ENCODE data around the gene KNSTRN.

The KNSTRN gene

DNA sequence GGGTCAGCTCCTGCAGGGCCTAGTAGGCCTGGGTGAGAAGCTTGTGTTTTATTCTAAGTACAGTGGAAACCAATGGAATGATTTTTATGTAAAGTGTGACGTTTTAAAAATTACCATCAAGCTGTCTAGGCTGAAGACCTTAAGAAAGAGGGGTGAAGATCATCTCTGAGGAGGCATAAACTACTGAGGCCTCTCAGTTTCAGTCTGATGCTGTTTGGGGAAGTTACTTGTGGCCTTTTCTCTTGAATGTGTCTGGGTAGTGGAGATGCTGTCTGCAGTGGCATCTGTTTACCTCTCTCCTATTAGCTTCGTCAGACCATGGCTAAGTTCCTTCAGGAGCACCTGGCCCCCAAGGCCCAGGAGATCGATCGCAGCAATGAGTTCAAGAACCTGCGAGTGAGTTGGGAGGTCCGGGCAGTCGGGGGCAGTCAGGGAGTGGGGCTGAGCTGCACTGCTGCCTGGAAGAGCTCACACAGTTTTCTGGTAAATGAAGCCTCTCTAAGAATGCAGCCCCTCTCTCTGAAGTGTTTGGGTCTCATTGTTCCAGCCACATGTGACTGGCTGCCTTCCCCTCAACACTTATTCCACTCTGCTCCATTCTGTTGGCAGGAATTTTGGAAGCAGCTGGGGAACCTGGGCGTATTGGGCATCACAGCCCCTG, 24.9 kb downstream of the KNSTRN start:
- DNase-seq: no peak

DNA sequence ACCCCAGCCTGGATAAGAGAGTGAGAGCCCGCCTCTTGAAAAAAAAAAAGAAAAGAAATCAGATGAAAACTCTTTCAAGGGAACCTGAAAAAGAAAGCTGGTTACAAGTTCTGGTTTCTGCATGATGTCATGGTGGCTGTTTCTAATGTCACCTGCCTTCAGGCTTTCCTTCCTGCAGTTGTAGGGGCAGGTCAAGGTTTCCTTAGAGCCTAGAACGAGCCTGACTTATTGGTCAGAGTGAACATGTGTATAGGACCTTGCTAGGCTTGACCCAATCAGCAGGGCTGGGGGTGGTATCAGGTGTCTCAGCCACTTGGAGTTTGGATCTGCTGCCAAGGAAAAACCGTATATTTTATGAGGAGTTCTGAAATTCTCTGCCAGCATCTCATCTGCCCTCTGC, 26.8 kb downstream of the KNSTRN start:
- DNase-seq: no peak

DNA sequence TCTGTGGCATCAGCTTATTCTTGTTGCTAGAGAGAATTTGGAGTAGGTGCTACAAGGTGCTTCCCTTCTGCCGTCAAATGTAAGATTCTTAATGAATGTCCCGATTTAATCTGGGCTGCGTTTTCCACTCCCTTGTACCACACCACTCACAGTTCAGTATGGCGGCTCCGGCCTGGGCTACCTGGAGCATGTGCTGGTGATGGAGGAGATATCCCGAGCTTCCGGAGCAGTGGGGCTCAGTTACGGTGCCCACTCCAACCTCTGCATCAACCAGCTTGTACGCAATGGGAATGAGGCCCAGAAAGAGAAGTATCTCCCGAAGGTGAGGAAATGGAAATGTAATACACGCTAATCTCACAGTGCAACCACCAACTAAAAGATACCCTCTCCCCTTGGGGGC, 28.0 kb downstream of the KNSTRN start:
- no peak for DNase-seq

DNA sequence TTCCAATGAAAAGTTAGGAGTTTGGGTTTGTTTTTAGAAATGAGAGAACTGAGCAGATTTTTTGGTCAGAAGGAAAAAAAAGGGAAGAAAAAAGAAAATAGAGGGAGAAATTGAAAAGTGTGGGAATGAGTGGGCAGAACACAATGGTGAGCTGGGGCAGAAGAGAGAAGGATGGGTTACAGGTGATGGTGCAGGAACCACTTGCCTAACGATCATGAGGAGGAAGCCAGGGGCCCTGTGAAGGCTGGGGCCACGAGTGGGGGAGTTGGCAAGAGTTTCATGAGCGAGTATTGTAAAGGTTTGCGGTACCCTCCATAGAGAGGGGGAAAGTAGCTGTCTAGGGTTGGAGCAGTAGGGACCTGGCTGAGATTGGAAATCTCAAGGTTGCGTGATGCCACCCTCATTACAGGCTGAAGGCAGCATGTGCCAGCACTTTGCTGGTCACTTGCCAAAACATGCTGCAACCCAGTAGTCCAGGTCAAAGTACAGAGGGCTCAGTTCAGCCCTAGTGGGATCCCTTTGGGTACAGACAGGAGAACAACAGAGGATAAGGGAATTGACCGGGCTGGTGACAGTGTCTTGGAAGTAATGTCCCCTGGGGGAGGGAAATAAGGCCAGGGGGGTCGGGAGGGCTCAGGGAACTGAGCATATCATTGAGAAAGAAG, 29.7 kb downstream of the KNSTRN start:
- no peak for DNase-seq

DNA sequence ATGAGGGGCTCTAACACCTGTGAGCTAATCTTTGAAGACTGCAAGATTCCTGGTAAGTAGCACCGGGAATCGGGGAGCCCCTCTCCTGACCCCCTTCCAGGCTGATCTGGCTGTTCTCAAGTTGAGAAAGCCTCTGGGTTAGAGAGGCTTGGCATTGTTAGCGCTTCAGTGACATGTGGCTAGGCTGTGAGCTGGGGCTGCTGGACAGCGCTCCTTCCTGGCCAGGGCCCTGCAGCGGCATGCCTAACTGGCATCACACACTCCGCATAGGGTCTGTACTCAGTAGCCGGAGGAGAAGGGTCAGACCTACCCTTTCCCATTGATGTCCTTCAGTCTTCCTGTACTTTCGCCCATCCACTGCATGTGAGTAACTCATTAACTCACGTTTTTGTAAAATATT, 30.5 kb downstream of the KNSTRN start:
- DNase-seq: no peak

DNA sequence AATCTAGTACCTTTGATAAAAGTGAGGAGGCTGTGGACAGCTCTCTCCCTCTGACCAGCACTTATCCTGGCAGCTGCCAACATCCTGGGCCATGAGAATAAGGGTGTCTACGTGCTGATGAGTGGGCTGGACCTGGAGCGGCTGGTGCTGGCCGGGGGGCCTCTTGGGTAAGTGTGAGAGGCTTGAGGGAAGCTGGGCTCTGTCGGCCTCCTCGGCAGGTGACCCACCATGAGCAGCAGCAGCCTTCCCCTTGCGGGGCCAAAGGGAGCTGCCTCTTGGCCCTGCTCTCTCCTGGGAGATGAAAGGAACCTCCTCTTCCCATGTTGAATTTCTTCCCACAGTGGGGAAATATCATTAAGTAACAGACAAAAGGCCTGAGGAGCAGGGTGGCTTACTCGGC, 32.3 kb downstream of the KNSTRN start:
- DNase-seq: no peak

DNA sequence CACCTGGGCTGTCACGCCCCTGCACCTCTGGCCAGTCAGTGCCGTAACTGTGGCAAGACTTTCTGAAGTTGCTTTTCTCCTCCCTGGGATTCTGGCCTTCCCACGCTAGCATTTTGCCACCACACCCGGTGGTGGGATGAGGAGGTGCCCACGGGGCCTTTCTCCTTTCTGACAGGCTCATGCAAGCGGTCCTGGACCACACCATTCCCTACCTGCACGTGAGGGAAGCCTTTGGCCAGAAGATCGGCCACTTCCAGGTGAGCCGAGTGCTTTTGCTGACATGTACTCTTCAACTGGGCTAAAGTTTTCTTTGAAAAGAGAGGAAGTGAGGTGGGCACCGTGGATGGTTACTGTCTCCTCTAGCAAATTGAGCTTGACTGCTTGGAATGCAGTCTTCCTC, 32.7 kb downstream of the KNSTRN start:
- DNase-seq: no peak

DNA sequence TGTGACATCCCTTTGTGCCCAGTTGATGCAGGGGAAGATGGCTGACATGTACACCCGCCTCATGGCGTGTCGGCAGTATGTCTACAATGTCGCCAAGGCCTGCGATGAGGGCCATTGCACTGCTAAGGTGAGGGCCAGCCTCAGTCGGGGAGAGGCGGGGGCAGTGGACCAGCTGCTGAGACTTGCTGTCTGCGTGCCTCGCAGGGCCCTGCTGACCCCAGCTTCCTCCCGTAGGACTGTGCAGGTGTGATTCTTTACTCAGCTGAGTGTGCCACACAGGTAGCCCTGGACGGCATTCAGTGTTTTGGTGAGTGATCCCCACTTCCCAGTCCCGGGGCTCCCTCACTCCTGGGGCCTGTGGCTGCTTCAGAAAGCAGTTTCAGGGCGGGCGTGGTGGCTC, 33.5 kb downstream of the KNSTRN start:
- no peak for DNase-seq

DNA sequence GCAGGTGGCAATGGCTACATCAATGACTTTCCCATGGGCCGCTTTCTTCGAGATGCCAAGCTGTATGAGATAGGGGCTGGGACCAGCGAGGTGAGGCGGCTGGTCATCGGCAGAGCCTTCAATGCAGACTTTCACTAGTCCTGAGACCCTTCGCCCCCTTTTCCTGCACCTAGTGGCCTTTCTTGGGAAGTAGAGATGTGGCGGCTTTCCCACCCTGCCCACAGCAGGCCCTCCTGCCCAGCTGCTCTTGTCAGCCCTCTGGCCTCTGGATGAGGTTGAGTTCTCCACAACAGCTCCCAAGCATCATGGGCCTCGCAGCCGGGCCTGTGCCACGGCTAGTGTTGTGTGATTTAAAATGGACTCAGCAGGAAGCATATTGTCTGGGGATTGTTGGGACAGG, 35.6 kb downstream of the KNSTRN start:
- DNase-seq: no peak

DNA sequence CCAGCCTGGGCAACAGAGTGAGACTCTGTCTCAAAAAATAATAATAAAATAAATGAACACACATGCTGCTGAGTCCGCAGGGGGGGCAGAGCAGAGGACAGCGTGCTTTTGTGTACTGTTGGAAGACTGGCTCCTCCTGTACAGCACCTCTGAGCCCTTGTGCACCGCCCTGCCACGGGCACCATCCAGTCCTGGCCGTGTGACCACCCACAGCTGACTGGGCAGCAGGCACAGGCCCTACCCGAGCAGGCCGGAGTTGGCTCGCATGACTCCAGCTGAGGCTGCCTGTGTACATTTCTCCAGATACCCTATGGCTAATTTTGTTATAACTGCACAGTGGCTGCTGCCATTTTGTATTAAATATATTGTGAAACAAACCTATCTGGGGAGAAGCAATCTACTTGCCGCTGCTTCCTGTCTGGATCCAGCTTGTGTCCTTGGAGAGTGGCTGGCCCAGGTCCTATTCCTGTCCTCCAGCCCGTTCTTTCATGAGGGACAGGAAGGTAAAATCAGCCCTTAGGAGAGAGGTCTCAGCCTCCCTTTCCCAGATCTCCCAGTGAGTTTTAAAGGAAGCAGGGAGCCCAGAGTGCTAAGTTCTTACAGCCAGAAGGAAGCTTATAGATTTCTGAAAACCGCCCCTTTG, 37.7 kb downstream of the KNSTRN start:
- no peak for DNase-seq

DNA sequence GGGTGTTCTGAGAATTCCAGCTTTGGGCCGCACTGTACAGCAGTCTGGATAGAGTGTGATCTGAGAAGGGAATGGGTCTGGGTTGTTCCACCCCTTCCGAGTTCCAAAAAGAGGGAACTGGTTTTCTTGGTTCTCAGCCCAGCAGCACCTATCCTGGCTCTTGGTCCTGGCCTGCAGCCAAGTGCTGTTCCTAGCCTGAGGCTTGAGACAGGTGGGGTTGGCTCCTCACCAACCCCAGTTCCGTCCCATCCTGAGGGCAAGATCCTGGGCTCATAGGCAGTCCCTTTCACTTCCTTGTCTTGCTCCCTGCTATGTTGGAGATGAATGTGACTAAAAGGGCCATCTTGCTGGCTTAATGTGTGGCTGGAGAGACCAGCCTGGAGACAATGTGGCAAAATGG, 38.3 kb downstream of the KNSTRN start:
- DNase-seq: no peak

DNA sequence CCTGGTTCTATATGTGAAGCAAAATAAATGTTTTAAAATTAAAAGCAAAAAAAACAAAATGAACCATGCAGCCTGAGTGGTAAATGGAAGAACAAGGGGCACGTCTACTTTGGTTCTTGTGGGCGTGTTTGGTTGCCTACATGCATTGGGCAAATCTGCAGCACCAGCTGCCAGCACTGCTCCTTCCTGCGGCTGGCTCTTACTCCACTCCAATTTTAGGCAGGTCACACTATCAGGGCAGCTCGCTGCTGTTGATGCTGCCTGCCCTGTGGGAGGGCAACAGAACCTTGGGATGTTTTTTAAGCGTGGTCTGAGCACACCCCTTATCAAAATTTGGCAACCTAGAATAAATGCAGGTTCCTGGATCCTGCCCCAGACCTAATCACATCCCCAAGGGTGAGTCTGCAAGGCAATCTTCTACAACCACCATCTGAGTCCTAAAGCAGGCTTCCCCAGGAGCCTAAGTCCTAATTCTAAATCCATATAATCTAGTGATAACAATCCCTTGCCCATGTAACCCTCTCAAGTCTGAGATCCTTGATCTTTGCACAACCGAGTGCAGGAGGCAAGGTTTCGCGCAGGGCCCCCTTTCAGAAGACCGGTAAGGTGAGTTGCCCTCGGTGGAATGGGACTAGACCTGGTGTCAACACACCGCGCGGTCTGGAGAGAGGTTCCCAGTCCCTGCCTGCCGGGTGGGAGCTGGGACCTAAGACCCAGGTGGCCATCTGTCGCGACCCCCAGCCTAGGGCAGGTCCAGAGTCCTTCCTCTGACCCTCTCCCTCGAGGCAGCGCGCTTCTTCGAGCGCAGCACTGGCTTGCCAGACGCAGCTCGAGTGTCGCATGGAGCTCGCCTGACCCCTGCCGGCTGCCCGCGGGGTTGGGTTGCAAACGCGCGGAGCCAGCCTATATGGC, 39.0 kb downstream of the KNSTRN start:
- no peak for DNase-seq

DNA sequence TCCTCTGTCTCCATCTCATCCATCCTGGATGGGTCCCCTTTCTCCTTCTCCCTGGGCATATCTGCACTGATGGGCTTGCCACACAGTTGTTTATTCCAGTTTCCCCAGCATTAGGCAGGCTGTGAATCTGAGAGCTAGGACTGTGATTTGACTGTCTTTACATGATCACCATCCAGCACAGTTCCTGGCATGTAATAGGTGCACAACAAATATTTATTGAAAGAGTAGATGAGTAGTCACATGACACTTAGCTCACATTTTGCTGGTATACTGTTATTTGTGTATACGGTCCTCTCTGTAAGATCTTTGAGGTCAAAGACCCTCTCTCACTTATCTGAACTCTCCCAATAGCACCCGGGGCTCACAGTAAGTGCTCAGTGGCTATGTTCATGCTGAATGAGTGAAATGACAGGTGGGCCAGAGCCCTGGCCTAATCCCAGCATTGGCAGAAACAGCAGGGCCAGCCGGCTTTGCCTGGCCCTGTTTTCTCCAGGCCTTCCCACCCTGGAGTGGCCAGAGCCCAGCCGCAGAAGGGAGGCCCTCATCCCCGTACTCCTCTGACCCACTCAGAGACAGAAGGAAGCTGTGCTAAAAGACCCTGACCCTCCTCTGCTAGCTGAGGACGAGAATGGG, 42.1 kb downstream of the KNSTRN start:
- no peak for DNase-seq

DNA sequence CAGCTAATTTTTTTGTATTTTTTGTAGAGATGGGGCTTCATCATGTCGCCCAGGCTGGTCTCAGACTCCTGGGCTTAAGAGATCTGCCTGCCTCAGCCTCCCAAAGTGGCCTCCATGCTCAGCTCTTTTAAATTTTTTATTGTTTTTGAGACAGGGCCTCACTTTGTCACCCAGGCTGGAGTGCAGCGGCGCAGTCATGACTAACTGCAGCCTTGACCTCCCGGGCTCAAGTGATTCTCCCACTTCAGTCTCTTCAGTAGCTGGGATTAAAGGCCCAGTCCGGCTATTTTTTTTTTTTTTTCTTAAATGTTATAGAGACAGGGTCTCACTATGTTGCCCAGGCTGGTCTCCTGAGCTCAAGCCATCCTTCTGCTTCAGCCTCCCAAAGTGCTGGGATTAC, 43.2 kb downstream of the KNSTRN start:
- no peak for DNase-seq

DNA sequence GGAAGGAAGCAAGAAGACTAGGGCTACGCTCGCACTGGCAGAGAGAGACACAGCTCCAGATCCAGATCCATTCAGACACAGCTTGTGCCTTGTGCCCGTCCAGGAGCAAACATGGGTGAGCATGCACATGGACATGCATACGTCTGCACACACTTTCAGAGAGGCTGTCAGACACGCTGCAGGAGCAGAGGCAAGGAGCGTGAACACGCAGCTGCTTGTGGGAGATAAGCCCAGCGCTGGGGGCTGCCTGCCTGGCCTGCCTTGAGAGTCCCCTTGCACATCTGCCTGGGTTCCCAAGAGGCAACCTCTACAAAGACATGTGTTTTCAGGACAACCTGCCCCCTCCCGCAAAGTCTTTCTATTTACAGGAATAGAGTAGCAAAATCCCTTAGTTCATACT, 44.7 kb downstream of the KNSTRN start:
- DNase-seq: no peak

DNA sequence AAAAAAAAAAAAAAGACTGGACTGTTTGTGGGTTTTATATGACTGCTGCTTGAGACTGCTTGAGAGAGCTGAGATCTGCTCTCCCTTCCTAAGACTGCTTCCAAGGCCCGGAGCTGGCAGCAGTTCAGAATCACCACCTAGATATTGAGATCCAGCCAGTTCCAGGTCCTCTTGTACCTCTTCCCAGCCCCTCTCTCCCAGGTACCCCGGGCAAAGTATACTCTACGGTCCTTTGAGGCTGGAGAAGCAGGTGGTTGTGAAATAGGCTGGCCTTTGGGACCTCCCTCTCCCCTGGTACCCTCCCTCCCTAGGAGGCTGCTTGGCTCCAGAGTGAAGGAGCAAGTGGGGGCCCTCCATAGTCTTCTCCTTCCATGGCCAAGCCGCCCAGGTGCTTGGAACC, 45.7 kb downstream of the KNSTRN start:
- DNase-seq: no peak

DNA sequence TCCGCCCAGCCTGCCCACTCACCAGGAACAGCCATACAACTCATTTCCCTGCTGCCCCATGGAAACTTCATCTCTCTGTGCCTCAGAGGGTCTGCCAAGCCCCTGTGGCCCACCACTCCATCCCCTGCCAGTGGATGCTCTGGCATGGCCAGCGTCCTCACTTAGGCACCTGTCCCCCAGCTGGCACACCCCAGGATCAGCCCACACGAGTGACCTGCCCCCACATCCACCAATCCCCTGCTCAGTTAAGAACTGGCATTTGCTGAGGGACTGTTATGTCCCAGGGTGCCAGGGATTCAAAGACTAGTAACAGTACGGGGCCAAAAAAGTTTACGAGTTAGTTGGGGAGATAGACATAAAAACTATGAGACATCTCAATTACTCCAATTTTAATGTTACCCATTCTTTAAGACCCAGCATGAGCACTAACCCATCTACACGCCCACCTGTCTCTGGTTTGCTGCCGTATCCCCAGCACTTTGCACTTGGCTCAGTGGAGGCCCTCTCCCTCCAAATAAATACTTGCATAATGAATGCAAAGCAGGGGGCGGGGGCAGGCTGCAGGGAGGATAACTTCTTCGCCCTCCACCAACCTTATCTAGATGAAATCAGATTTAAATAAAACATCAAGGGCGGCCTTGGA, 46.7 kb downstream of the KNSTRN start:
- no peak for DNase-seq

DNA sequence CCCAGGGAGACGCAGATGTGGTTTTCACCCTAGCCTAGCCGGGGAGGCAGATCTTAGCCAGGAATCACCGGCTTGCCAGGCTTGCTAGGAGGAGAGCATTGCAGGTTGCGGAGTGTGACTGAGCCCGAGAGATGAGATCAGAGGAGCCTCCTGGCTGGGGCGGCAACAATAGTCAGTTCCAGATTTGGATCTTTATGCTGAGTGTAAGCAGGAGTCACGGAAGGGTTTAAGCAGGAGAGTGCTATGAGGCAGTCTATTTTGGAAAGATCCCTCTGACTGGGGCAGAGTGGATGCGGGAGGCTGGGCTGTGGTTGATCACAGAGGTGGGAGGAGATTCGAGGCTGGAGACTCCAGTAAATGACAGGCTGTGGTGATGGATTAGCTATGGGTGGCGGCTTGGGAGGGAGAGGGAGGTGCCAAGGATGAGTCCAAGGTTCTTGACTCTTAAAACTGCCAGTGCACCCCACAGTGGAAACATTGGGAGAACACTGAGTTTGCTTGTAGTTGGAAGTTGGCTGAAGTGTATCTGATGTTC, 47.8 kb downstream of the KNSTRN start:
- DNase-seq: no peak

DNA sequence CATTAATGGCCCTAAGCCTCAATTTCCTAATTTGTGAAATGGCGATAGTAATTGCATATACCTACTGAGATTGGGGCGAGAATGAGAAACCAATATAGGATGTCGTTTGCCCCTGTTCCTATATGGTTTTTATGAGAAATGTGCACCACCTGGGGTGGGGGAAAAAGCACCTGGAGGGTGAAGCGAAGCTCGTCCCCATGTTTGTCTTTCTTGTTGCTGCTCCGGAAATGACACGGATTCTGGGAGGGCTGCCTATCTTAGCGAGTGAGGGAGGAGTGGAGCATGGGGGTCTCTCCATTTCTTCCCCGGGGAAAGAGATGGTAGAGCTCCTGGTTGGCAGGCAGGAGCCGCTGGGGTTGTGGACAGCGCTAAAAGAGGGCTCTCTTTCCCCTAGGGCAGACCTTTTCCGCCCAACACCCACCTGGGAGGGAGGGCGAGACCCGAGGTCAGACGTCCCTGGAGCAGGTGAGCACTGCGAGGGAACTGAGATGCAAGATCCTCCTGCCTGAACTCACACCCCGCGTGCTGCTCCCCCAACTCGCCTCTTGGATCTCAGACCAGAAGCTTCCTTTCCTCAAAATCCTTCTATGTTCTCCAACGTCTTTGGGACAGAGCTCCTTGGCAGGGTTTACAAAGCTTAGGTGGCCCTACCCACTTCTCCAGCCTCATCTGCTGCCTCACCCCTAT, 52.6 kb downstream of the KNSTRN start:
- DNase-seq: no peak

DNA sequence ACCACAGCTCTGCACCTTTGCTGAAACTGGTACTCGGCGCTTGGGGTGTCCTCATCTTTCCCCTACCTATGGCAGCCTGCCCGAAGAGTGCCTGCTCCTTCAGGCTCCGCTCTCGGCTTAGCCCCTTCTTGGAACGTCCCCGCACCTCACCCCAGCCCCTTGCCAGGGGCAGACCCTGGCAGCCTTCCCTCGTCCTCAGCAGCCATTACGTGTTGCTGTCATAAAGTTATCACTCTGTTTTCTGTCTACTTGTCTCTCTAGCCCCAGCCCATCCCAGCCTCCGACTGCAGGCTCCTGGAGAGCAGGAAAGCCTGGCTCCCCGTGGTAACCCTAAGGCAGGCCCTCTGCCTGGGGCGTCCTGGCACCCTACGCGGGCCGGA, 53.2 kb downstream of the KNSTRN start:
- no peak for DNase-seq

DNA sequence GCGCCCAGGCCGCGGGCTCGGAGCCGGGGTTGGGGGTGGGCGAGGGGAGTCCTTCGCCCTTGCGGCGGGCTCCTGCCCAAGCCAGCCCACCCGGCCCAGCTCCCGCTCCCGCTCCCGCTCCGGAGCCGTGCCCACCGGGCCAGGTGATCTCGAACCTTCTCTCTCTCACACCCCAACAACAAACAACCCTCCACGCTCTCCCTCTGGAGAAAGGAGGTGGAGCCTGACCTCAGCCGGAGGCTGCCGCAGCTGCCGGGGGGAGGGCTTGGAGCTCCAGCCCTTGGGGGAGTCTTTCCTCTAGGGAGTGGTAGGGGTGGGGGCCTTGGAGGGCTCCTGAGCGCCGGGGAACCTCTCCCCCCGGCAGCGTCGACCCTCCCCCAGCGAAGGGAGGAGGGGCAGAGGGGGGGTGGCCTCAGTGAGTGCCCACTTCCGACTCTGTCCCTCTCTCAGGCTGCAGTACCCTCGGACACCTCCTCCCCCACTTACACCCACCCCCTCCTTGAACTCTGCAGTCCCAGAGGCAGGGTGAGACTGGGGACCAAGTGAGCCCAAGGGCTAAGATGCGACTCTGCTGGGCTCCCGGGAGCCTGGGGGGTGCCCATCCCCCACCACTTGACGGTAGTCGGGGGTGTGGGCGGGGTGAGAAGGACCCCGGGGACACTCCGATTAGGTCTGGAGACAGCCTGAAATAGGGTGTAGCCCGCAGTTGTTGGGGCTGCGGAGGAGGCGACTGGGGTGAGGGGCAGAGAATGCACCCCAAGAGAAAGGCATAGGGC, 53.8 kb downstream of the KNSTRN start:
- no peak for DNase-seq
